Testis (tissue), 3 donors: Measurements from ENCODE around the gene RNASEH2A. TPM values are rescaled to one million over a fixed set of nuclear protein-coding genes. Genes with fewer than 3 reads are reported as not detected.

Experiments
- DNase-seq: peaks from one replicate; pipeline ENCODE4 v3.0.0-alpha.2; 2019
- H3K27ac ChIP-seq, 2 donors: fragments of 200-600 bp; sonication (generic); one replicate each; pipeline ENCODE4 v1.5.1; 2019
- H3K27me3 ChIP-seq: fragments of 200-600 bp; sonication (generic); one replicate; pipeline ENCODE4 v1.5.1; 2019
- H3K36me3 ChIP-seq: fragments of 200-600 bp; sonication (generic); one replicate; pipeline ENCODE4 v1.5.1; 2017; ENCODE audit warnings: low read depth; ENCODE audit errors: missing control alignments
- H3K4me1 ChIP-seq: fragments of 200-600 bp; sonication (generic); one replicate; pipeline ENCODE4 v1.5.1; 2019
- H3K4me3 ChIP-seq, 2 donors: fragments of 200-600 bp; sonication (generic); one replicate each; pipeline ENCODE4 v1.5.1; 2017 to 2019
- H3K9me3 ChIP-seq: fragments of 200-600 bp; sonication (generic); one replicate; pipeline ENCODE4 v1.5.1; 2017
- CTCF ChIP-seq, 3 experiments: fragments of 450-650 bp in 2 of 3; fragments of 200-600 bp in 1 of 3; sonication (generic) in 1 of 3; IDR thresholded peaks; one replicate each; pipeline ENCODE4 v1.5.1; 2016 to 2019; ENCODE audit warnings: antibody characterized with exemption in 3 of 3, mild to moderate bottlenecking in 2 of 3, moderate library complexity in 1 of 3
- POLR2A ChIP-seq: fragments of 450-650 bp; IDR thresholded peaks from one replicate; pipeline ENCODE4 v1.6.1; 2017; ENCODE audit warnings: antibody characterized with exemption, mild to moderate bottlenecking, moderate library complexity
- WGBS, 2 donors: methylation state at CpG; one replicate each; pipeline ENCODE4 v1.1.5; 2018; 5-methylcytosine and 5-hydroxymethylcytosine counted together
- intact Hi-C: fragments of 100-400 bp; cut with DNase I; formaldehyde crosslinking; loops from one replicate; pipeline ENCODE4 v1.15.1; 2023; ENCODE audit warnings: low total_unique reads
- polyA plus RNA-seq: library from polyadenylated mRNA; stranded (reverse); fragments of 350-450 nt; fragmentation: Illumina TruSeq; extraction: RNeasy Lipid Tissue Mini Kit (QIAGEN cat#74804); gene quantifications from one replicate; pipeline ENCODE4 v1.2.3, GENCODE V29; 2014; ENCODE audit warnings: low read depth, low replicate concordance; ENCODE audit not compliant: insufficient read depth
- total RNA-seq, 2 donors: library from RNA; depleted of rRNA; stranded (reverse); fragments of >200 nt; gene quantifications; one replicate each; pipeline ENCODE4 v1.2.3, GENCODE V29; 2016

Gene RNASEH2A
- total and polyA plus RNA-seq, 3 donors from 2014 or later: 14.1 to 18.6 (median 15.7) TPM

- Histone ChIP-seq H3K27ac (no peak overlapping the region), H3K36me3 (no peaks in the 10 kb centered on the region), H3K4me3 (no peak overlapping the region), H3K27me3 (no peaks in the 10 kb centered on the region), H3K4me1 (no peaks in the 10 kb centered on the region), H3K9me3 (no peaks in the 10 kb centered on the region)
- TF ChIP-seq POLR2A: no peak
- no peak for TF ChIP-seq CTCF (IDR thresholded peaks at IDR 0.05)
- intact Hi-C loops: no loop called here
- DNase-seq: no peak
- 78 to 91% methylated on average over 11 to 16 of the region's 16 CpGs for WGBS, 2 donors
These were observed 41.7 kb upstream of the RNASEH2A start for GRCh38 chr19:12764698-12765097.

GRCh38 chr19:12766051-12766521 lies 40.3 kb upstream of the RNASEH2A start:
- 27 to 29% methylated on average over 7 to 30 of the region's 30 CpGs for WGBS, 2 donors
- intact Hi-C loops: no loop called here
- Histone ChIP-seq H3K4me1 (no peaks in the 10 kb centered on the region), H3K27ac (peak overlapping the region in 1 of 2 donors; percentile 15), H3K4me3 (peak overlapping the region in 1 of 2 donors; percentile 34), H3K36me3 (no peaks in the 10 kb centered on the region), H3K9me3 (no peaks in the 10 kb centered on the region), H3K27me3 (no peaks in the 10 kb centered on the region)
- peak; percentile 84 for DNase-seq
- TF ChIP-seq POLR2A (no peak), CTCF (IDR thresholded peaks at IDR 0.05) (peak; percentile 63 to 79 (median 67))

GRCh38 chr19:12767150-12767549 lies 39.2 kb upstream of the RNASEH2A start:
- no peak overlapping the region for H3K4me3 ChIP-seq
- H3K4me1 ChIP-seq: no peaks in the 10 kb centered on the region
- intact Hi-C loops: no loop called here
- TF ChIP-seq POLR2A: no peak
- no peak for TF ChIP-seq CTCF (IDR thresholded peaks at IDR 0.05)
- H3K27ac ChIP-seq: no peak overlapping the region
- no peaks in the 10 kb centered on the region for H3K9me3 ChIP-seq
- DNase-seq: no peak
- 83 to 84% methylated on average over 11 of the region's 11 CpGs for WGBS, 2 donors
- no peaks in the 10 kb centered on the region for H3K27me3 ChIP-seq
- no peaks in the 10 kb centered on the region for H3K36me3 ChIP-seq

GRCh38 chr19:12767666-12768065 lies 38.7 kb upstream of the RNASEH2A start:
- H3K27me3 ChIP-seq: no peaks in the 10 kb centered on the region
- no peak overlapping the region for H3K27ac ChIP-seq
- no peaks in the 10 kb centered on the region for H3K4me1 ChIP-seq
- no peaks in the 10 kb centered on the region for H3K36me3 ChIP-seq
- intact Hi-C loops: no loop called here
- no peak for DNase-seq
- TF ChIP-seq CTCF (IDR thresholded peaks at IDR 0.05) (no peak), POLR2A (no peak)
- WGBS, 2 donors: 90 to 94% methylated on average over 6 to 15 of the region's 15 CpGs
- no peak overlapping the region for H3K4me3 ChIP-seq
- H3K9me3 ChIP-seq: no peaks in the 10 kb centered on the region

- H3K36me3 ChIP-seq: no peaks in the 10 kb centered on the region
- peak; percentile 35 for DNase-seq
- H3K27ac ChIP-seq: no peak overlapping the region
- no peak for TF ChIP-seq CTCF (IDR thresholded peaks at IDR 0.05)
- no peak for TF ChIP-seq POLR2A
- WGBS, 2 donors: 43 to 47% methylated on average over 11 to 34 of the region's 37 CpGs
- H3K4me1 ChIP-seq: peaks cover 3% of the 10 kb centered on the region
- no peak overlapping the region for H3K4me3 ChIP-seq
- H3K9me3 ChIP-seq: no peaks in the 10 kb centered on the region
- H3K27me3 ChIP-seq: no peaks in the 10 kb centered on the region
- intact Hi-C loops: loop anchor here (10.0 kb wide), 1 partner anchor 75 kb away; no protein-coding TSS in a partner anchor
These were observed 36.7 kb upstream of the RNASEH2A start for GRCh38 chr19:12769689-12770088.
